Stimulated activated CD8-positive, alpha-beta memory T cell treated with anti-CD3 and anti-CD28 coated beads, Interleukin-12 subunit alpha, Interleukin-12 subunit beta, amount 100 ng/mL, for 24 hours (primary cell): ENCODE results near the gene KLHL25.
A peak's percentile ranks its signal among the peaks of the same experiment; 100 is the strongest.
"Not testable (repeated sequence)": the region's sequence is repeated elsewhere in the genome, so short reads cannot be mapped to it uniquely, and the experiment has no call there.

Experiments
- DNase-seq: peaks from one replicate; pipeline ENCODE4 v3.0.0-alpha.2; 2020; ENCODE audit errors: extremely low read depth

The KLHL25 gene

DNA sequence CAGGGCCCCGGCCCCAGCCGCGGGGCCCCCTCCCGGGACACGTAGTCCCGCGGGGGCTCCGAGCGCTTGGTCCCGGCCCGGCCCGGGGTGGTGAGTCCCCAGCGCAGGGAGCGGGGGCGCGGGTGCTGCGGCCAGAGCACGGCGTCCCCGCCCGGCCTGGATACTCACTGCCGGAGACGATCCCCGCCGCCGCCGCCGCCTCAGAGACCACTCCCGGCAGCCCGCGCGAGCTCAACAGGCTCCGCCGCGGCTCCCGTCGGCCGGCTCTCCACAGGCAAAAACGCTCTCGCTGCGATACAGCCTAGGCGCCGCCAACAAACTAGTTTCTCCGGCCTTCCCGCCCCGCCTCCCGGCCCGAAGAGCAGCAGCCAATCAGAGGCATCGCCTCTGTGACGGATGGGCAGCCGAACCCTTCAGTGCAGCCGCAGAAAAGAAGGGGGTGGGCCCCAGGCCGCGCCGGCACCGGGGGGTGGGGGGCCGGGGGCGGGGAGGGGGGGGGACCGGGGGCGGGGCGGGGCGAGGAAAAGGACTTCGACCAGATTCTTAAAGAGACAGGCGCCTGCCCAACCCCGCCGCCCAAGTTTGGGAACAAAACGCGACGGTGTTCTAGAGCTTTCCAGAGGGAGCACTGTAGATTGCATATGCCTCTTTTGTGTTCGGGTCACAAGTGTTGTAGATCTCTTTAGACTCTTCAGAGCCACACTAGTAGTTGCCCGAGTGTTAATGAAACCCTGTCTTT is at the start of gene KLHL25:
KLHL25 (minus strand) TSS at position 328 of the 739 bp plus-strand sequence. CDS start 25,115 bp downstream, outside the sequence.
- peak; percentile 80 for DNase-seq

DNA sequence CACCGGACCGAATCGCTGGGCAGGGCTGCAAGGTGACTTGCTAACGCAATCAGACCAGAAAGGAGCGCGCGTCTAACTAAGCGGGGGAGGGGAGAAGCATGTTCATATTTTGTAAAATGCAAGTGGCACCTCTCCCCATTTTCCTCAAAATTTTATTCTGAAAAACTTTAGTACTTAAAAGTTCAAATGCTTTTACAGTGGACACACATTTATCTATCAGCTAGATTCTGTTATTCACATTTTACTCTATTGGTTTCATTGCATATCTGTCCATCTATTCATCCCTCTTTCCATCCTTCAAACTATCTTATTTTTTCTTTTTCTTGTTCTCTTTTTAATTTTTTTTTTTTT is 46.1 kb upstream of the KLHL25 start:
- DNase-seq, result no peak

GRCh38 chr15:85840079-85840801 is 45.5 kb upstream of the KLHL25 start:
- peak; percentile 52 for DNase-seq

DNA sequence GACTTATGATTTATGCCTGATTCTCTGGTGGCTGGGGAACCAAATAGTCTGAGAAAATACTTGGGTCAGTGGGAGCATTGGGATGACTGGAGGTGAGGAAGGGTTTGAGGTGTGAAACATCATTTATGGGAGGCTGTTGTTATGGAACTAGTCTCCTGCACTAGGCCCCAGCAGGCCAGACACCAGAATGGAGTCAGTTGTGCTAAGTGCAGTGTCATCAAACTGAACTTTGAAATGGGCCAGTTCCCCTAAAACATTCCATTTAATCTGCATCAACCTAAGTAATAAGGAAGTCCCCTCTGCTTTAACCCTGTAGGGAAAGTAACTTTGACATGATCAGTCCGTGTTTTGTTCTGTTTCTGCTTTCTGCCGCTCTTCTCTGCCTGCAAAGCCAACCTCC is 44.9 kb upstream of the KLHL25 start:
- no peak for DNase-seq

- no peak for DNase-seq
Observed at GRCh38 chr15:85838655-85839054, 43.9 kb upstream of the KLHL25 start.

DNA sequence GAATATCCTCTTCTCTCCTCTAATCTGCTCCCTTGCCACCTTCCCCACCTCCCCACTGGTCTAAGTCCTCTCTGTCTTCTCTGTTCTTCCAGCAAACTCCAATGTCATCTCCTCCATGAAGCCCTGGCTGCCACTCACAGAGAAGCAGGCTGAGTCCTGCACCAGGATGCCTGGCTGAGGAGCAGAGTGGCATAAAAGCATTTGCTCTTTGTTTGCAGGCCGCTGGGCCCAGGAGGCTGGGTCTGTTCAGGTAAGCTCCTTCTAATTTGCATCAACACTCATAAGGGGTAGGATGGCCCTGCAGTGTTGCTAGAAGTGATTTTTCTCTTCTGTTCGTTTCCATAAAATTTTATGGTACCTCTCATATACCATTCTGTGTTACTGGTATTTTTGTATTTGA is 43.2 kb upstream of the KLHL25 start:
- DNase-seq, result no peak

DNA sequence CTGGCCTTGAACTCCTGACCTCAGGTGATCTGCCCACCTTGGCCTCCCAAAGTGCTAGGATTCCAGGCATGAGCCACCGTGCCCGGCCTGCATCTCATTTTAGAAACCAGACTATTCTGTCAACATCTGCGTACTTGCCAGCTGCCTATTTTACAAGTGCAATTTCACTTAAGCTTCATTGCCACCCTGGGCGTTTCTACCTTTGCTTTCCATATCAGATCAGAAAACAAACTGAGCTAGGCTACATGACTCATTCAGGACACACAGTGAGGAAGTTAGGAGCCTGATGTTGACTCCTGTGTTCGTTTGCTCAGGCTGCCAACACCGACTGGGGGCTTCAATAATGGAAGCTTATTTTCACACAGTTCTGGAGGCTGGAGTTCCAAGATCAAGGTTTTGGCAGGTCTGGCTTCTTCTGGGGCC is 42.3 kb upstream of the KLHL25 start:
- no peak for DNase-seq

DNA sequence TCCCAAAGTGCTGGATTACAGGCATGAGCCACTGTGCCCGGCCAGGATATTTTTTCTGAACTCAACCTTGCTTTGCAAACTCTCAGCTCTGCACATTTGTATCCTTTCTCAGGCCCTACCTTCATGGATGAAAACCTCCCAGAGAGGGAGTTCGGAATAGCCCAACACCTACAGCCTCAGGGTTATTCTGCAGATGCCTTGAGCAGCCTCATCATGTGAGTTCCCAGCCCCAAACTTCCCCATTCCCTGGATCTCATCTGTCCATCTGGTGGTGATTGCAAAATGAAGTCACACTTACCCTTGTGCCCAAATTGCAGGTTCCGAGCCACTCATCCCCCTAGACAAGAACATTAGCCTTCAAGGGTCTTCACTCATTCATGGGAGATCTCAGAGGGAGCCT is 39.9 kb upstream of the KLHL25 start:
- no peak for DNase-seq

GRCh38 chr15:85832394-85832793 is 37.7 kb upstream of the KLHL25 start:
- no peak for DNase-seq

- no peak for DNase-seq
Observed at GRCh38 chr15:85831415-85832113, 36.8 kb upstream of the KLHL25 start.

- DNase-seq, result not testable (repeated sequence)
Observed at GRCh38 chr15:85829754-85830153, 35.0 kb upstream of the KLHL25 start.

DNA sequence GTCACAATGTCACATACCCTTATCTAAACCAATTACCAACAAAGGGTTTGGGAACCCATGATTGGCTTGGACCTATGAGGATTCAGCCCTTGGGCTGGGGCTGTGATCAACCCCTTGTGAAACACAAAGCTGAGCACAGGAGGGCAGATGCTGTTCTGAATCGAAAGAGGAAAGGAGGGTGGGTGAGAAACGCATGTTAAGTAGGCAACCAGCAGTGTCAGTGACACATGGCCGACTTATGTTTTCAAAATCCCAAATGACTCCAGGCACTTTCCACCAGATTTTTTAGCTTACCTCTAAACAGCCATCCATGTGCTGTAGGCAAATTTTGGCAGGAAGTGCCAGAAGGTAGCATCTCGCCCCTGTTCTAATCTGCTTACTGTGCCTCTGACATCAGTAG is 34.1 kb upstream of the KLHL25 start:
- DNase-seq, result no peak

DNA sequence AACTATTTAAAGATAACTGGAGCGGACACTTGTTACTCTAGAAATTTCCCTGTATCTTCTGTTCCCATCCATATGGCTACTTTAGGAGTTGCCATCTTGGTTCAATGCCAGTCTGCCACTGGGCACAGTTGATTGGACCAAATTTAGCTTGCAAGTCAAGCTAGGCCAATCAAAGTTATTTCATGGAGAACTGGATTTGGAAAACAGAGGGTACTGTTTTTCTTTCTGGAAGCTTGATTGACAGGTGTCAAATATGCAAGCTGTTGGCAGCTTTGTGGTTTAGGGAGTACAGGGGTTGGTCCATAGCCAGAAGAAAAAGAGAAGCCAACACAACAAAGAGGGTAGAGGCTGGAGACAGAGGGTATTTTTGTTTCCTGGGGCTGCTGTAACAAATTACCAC is 33.4 kb upstream of the KLHL25 start:
- DNase-seq, result no peak

- DNase-seq, result no peak
Observed at GRCh38 chr15:85826756-85827515, 32.2 kb upstream of the KLHL25 start.

GRCh38 chr15:85825719-85826118 is 31.0 kb upstream of the KLHL25 start:
- no peak for DNase-seq

DNA sequence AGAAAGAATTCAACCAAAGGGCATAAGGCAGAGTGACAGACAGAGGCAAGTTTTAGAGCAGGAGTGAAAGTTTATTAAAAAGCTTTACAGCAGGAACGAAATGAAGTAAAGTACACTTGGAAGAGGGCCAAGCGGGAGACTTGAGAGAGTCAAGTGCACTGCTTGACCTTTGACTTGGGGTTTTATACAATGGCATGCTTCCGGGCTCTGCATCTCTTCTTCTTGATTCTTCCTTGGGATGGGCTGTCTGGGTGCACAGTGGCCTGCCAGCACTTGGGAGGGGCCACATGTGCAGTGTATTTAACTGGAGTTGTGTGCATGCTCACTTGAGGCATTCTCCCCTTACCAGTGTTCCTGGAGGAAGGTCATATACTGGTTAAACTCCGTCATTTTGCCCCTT is 30.4 kb upstream of the KLHL25 start:
- DNase-seq, result no peak

GRCh38 chr15:85821545-85821944 is 26.8 kb upstream of the KLHL25 start:
- DNase-seq, result no peak

DNA sequence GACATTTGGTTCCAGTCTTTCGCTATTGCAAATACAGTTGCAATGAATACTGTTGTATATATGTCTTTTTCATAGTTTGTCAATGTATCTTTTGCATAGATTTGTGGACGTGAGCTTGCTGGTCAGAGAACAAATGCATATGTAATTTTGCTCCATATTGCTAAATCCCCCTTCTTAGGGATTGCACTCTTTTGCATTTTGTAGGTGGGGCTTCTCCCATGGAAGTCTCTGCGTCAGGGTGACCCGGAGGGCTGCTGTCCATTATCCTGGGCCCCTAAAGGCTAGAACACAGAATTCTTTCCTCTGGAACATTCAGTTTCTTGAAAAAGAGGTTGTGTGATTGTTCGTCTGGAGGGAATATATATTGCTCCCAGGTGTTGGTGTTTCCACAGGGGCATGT is 25.2 kb upstream of the KLHL25 start:
- DNase-seq, result no peak

DNA sequence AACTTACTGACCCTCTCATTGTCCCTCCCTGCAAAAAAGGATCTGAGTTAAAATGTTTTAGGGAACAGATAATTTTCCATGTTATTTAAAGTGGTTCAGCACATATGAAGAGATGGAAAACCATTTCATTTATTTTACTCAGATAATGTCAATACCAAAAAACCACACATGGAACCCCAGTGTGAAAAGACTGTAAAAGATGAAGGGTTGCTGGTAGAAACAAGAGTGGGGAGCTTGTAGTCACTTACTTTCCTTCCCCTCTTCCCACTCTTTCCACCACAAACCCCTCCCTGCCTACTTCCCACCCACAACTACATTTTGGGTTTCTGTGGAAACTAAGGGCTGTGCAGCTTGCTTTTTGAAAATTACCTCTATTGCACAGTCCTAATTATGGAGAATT is 18.5 kb upstream of the KLHL25 start:
- DNase-seq, result no peak

GRCh38 chr15:85810075-85810474 is 15.3 kb upstream of the KLHL25 start:
- DNase-seq, result no peak

DNA sequence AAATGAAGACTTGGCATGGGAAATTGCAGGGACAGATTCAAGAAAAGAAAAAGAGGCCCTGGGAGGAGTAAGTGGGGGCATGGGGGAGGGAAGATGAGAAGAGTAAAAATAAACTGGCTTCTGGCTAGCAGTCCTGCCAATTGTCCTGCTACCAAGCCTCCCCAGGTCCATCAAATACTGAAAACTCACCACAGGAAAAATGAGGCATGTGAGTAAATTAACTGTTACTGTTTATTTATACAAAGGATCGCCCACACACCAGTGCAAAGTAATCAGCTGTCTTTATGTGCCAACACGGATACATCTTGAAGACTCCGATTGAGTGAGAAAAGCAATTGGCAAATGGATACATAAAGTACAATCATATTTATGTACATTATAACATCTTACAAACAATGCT is 10.7 kb upstream of the KLHL25 start:
- DNase-seq, result no peak
